WTC11 (cell line): ENCODE measurements around the gene CLOCK. TPM values are rescaled to one million over a fixed set of nuclear protein-coding genes. Genes with fewer than 3 reads are reported as not detected.

Experiments used
- ATAC-seq: fragments of 200-7000 bp; cut with Tn5 transposase; 2 replicates; pipeline ENCODE4 v1.10.0; 2021; ENCODE audit warnings: mild to moderate bottlenecking, moderate library complexity
- CTCF ChIA-PET: fragments of 300-600 bp; sonication (Branson Sonifier 250); formaldehyde crosslinking; loops from one replicate; lab custom pipeline; 2021; ENCODE audit warnings: antibody characterized with exemption; lab: Charles Lee
- POLR2A ChIA-PET: fragments of 350-600 bp; sonication (Branson Sonifier 250); formaldehyde crosslinking; loops from one replicate; lab custom pipeline; 2021; ENCODE audit warnings: antibody characterized with exemption; lab: Charles Lee
- DNase-seq: peaks from one replicate; pipeline ENCODE4 v3.0.0; 2021; ENCODE audit warnings: low spot score
- H3K27ac Mint-ChIP-seq: 2 replicates; pipeline ENCODE4 v1.8.0; 2021; ENCODE audit warnings: mixed read lengths
- H3K27me3 Mint-ChIP-seq: 2 replicates; pipeline ENCODE4 v1.8.0; 2021; ENCODE audit warnings: low read depth, mild to moderate bottlenecking, moderate library complexity, mixed read lengths
- H3K36me3 Mint-ChIP-seq: 2 replicates; pipeline ENCODE4 v1.8.0; 2021; ENCODE audit warnings: mixed read lengths
- H3K4me1 Mint-ChIP-seq: 2 replicates; pipeline ENCODE4 v1.8.0; 2022; ENCODE audit warnings: mixed read lengths
- H3K4me3 Mint-ChIP-seq: 2 replicates; pipeline ENCODE4 v1.8.0; 2021; ENCODE audit warnings: mild to moderate bottlenecking, moderate library complexity, mixed read lengths
- H3K9me3 Mint-ChIP-seq: 2 replicates; pipeline ENCODE4 v1.8.0; 2021; ENCODE audit warnings: mixed read lengths
- ATF1 ChIP-seq: sonication (generic); formaldehyde crosslinking; IDR thresholded peaks from 2 replicates; pipeline ENCODE4 v1.8.1; 2023; ENCODE audit warnings: mild to moderate bottlenecking, moderate library complexity, missing genetic modification reagents
- CREM ChIP-seq: sonication (generic); formaldehyde crosslinking; IDR thresholded peaks from 2 replicates; pipeline ENCODE4 v1.8.1; 2022; ENCODE audit warnings: mild to moderate bottlenecking, missing genetic modification reagents, moderate library complexity
- GABPB1 ChIP-seq: sonication (generic); formaldehyde crosslinking; IDR thresholded peaks from 2 replicates; pipeline ENCODE4 v1.8.1; 2023; ENCODE audit warnings: mild to moderate bottlenecking, missing genetic modification reagents
- NR3C1 ChIP-seq: sonication (generic); formaldehyde crosslinking; conservative IDR thresholded peaks from 2 replicates; pipeline ENCODE4 v1.8.1; 2023; ENCODE audit warnings: low read depth, mild to moderate bottlenecking, missing genetic modification reagents
- PRRX2 ChIP-seq: fragments of 250-450 bp; sonication (Bioruptor Pico); IDR thresholded peaks from 2 replicates; pipeline ENCODE4 v1.8.0; 2021; ENCODE audit warnings: mild to moderate bottlenecking
- SMAD3 ChIP-seq: sonication (generic); formaldehyde crosslinking; IDR thresholded peaks from 2 replicates; pipeline ENCODE4 v1.8.0; 2022; ENCODE audit warnings: missing genetic modification reagents, mild to moderate bottlenecking, borderline replicate concordance
- ZBTB21 ChIP-seq: sonication (generic); formaldehyde crosslinking; IDR thresholded peaks from 2 replicates; pipeline ENCODE4 v1.8.1; 2023; ENCODE audit warnings: mild to moderate bottlenecking, missing genetic modification reagents, borderline replicate concordance
- ZNF138 ChIP-seq: sonication (generic); formaldehyde crosslinking; conservative IDR thresholded peaks from 2 replicates; pipeline ENCODE4 v1.8.1; 2022; ENCODE audit warnings: mild to moderate bottlenecking, moderate library complexity, missing genetic modification reagents
- ZNF219 ChIP-seq: sonication (generic); formaldehyde crosslinking; IDR thresholded peaks from 2 replicates; pipeline ENCODE4 v1.8.0; 2023; ENCODE audit warnings: missing genetic modification reagents, mild to moderate bottlenecking, borderline replicate concordance
- ZNF232 ChIP-seq: sonication (generic); formaldehyde crosslinking; IDR thresholded peaks from 2 replicates; pipeline ENCODE4 v1.8.0; 2022; ENCODE audit warnings: mild to moderate bottlenecking, missing genetic modification reagents
- ZNF671 ChIP-seq: fragments of 250-450 bp; sonication (Bioruptor Pico); IDR thresholded peaks from 2 replicates; pipeline ENCODE4 v1.8.0; 2021; ENCODE audit warnings: mild to moderate bottlenecking
- total RNA-seq: library from RNA; stranded (reverse); gene quantifications from 3 replicates; pipeline ENCODE4 v1.2.3, GENCODE V29; 2021
- TF ChIP-seq, protein P1 (sequence below): sonication (generic); formaldehyde crosslinking; IDR thresholded peaks from 2 replicates; pipeline ENCODE4 v1.8.0; 2022; ENCODE audit warnings: mild to moderate bottlenecking, missing genetic modification reagents
- TF ChIP-seq, protein P2 (sequence below): sonication (generic); formaldehyde crosslinking; IDR thresholded peaks from 2 replicates; pipeline ENCODE4 v1.8.1; 2022; ENCODE audit warnings: mild to moderate bottlenecking, missing genetic modification reagents, moderate library complexity, borderline replicate concordance
- TF ChIP-seq, protein P3 (sequence below): sonication (generic); formaldehyde crosslinking; IDR thresholded peaks from 2 replicates; pipeline ENCODE4 v1.8.1; 2023; ENCODE audit warnings: mild to moderate bottlenecking, missing genetic modification reagents, moderate library complexity
- TF ChIP-seq, protein P4 (sequence below): fragments of 250-450 bp; sonication (Bioruptor Pico); IDR thresholded peaks from 2 replicates; pipeline ENCODE4 v1.9.0; 2021; ENCODE audit warnings: moderate library complexity, mild to moderate bottlenecking, inconsistent platforms, borderline replicate concordance
- TF ChIP-seq, protein P5 (sequence below): sonication (generic); formaldehyde crosslinking; conservative IDR thresholded peaks from 2 replicates; pipeline ENCODE4 v1.8.1; 2023; ENCODE audit warnings: mild to moderate bottlenecking, low read depth, missing genetic modification reagents, moderate library complexity
- TF ChIP-seq, protein P6 (sequence below): sonication (generic); formaldehyde crosslinking; IDR thresholded peaks from 2 replicates; pipeline ENCODE4 v1.8.0; 2022; ENCODE audit warnings: missing genetic modification reagents
- TF ChIP-seq, protein P7 (sequence below): sonication (generic); formaldehyde crosslinking; IDR thresholded peaks from 2 replicates; pipeline ENCODE4 v1.8.1; 2022; ENCODE audit warnings: mild to moderate bottlenecking, moderate library complexity, missing genetic modification reagents
- TF ChIP-seq, protein P8 (sequence below): sonication (generic); formaldehyde crosslinking; conservative IDR thresholded peaks from 2 replicates; pipeline ENCODE4 v1.8.1; 2022; ENCODE audit warnings: mild to moderate bottlenecking, missing genetic modification reagents
- TF ChIP-seq, protein P9 (sequence below): sonication (generic); formaldehyde crosslinking; IDR thresholded peaks from 2 replicates; pipeline ENCODE4 v1.8.1; 2023; ENCODE audit warnings: mild to moderate bottlenecking, missing genetic modification reagents

The CLOCK gene
- total RNA-seq, 1 experiment from 2014 or later = 18.6 TPM

DNA sequence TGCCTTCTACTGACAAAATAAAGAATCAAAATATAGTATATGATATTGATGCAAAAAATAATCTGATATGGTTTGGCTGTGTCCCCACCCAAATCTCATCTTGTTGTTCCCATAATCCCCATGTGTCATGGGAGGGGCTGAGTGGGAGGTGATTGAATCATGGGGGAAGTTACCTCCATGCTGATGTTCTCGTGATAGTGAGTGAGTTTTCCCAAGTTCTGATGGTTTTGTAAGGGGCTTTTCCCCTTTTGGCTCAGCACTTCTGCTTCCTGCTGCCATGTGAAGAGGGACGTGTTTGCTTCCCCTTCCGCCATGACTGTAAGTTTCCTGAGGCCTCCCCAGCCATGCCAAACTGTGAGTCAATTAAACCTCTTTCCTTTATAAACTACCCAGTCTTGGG is 80.7 kb downstream of the CLOCK start (continued):
- TF ChIP-seq, protein P1, sequence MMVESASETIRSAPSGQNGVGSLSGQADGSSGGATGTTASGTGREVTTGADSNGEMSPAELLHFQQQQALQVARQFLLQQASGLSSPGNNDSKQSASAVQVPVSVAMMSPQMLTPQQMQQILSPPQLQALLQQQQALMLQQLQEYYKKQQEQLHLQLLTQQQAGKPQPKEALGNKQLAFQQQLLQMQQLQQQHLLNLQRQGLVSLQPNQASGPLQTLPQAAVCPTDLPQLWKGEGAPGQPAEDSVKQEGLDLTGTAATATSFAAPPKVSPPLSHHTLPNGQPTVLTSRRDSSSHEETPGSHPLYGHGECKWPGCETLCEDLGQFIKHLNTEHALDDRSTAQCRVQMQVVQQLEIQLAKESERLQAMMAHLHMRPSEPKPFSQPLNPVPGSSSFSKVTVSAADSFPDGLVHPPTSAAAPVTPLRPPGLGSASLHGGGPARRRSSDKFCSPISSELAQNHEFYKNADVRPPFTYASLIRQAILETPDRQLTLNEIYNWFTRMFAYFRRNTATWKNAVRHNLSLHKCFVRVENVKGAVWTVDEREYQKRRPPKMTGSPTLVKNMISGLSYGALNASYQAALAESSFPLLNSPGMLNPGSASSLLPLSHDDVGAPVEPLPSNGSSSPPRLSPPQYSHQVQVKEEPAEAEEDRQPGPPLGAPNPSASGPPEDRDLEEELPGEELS (CRISPR knock-in tag) = no peak
- TF ChIP-seq, protein P2, sequence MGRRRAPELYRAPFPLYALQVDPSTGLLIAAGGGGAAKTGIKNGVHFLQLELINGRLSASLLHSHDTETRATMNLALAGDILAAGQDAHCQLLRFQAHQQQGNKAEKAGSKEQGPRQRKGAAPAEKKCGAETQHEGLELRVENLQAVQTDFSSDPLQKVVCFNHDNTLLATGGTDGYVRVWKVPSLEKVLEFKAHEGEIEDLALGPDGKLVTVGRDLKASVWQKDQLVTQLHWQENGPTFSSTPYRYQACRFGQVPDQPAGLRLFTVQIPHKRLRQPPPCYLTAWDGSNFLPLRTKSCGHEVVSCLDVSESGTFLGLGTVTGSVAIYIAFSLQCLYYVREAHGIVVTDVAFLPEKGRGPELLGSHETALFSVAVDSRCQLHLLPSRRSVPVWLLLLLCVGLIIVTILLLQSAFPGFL (CRISPR knock-in tag) = no peak
- TF ChIP-seq, protein P3, sequence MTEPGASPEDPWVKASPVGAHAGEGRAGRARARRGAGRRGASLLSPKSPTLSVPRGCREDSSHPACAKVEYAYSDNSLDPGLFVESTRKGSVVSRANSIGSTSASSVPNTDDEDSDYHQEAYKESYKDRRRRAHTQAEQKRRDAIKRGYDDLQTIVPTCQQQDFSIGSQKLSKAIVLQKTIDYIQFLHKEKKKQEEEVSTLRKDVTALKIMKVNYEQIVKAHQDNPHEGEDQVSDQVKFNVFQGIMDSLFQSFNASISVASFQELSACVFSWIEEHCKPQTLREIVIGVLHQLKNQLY (CRISPR knock-in tag) = no peak
- no peak for TF ChIP-seq ATF1
- no peak for TF ChIP-seq CREM (CRISPR knock-in tag)
- TF ChIP-seq, protein P4, sequence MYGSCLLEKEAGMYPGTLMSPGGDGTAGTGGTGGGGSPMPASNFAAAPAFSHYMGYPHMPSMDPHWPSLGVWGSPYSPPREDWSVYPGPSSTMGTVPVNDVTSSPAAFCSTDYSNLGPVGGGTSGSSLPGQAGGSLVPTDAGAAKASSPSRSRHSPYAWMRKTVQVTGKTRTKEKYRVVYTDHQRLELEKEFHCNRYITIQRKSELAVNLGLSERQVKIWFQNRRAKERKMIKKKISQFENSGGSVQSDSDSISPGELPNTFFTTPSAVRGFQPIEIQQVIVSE (CRISPR knock-in tag) = no peak
- TF ChIP-seq, protein P5, sequence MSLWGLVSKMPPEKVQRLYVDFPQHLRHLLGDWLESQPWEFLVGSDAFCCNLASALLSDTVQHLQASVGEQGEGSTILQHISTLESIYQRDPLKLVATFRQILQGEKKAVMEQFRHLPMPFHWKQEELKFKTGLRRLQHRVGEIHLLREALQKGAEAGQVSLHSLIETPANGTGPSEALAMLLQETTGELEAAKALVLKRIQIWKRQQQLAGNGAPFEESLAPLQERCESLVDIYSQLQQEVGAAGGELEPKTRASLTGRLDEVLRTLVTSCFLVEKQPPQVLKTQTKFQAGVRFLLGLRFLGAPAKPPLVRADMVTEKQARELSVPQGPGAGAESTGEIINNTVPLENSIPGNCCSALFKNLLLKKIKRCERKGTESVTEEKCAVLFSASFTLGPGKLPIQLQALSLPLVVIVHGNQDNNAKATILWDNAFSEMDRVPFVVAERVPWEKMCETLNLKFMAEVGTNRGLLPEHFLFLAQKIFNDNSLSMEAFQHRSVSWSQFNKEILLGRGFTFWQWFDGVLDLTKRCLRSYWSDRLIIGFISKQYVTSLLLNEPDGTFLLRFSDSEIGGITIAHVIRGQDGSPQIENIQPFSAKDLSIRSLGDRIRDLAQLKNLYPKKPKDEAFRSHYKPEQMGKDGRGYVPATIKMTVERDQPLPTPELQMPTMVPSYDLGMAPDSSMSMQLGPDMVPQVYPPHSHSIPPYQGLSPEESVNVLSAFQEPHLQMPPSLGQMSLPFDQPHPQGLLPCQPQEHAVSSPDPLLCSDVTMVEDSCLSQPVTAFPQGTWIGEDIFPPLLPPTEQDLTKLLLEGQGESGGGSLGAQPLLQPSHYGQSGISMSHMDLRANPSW (CRISPR knock-in tag) = no peak
- TF ChIP-seq, protein P6, sequence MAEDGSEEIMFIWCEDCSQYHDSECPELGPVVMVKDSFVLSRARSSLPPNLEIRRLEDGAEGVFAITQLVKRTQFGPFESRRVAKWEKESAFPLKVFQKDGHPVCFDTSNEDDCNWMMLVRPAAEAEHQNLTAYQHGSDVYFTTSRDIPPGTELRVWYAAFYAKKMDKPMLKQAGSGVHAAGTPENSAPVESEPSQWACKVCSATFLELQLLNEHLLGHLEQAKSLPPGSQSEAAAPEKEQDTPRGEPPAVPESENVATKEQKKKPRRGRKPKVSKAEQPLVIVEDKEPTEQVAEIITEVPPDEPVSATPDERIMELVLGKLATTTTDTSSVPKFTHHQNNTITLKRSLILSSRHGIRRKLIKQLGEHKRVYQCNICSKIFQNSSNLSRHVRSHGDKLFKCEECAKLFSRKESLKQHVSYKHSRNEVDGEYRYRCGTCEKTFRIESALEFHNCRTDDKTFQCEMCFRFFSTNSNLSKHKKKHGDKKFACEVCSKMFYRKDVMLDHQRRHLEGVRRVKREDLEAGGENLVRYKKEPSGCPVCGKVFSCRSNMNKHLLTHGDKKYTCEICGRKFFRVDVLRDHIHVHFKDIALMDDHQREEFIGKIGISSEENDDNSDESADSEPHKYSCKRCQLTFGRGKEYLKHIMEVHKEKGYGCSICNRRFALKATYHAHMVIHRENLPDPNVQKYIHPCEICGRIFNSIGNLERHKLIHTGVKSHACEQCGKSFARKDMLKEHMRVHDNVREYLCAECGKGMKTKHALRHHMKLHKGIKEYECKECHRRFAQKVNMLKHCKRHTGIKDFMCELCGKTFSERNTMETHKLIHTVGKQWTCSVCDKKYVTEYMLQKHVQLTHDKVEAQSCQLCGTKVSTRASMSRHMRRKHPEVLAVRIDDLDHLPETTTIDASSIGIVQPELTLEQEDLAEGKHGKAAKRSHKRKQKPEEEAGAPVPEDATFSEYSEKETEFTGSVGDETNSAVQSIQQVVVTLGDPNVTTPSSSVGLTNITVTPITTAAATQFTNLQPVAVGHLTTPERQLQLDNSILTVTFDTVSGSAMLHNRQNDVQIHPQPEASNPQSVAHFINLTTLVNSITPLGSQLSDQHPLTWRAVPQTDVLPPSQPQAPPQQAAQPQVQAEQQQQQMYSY (CRISPR knock-in tag) = no peak
- TF ChIP-seq, protein P7, sequence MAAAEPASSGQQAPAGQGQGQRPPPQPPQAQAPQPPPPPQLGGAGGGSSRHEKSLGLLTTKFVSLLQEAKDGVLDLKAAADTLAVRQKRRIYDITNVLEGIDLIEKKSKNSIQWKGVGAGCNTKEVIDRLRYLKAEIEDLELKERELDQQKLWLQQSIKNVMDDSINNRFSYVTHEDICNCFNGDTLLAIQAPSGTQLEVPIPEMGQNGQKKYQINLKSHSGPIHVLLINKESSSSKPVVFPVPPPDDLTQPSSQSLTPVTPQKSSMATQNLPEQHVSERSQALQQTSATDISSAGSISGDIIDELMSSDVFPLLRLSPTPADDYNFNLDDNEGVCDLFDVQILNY (CRISPR knock-in tag) = no peak
- no peak for TF ChIP-seq ZNF219 (CRISPR knock-in tag)

DNA sequence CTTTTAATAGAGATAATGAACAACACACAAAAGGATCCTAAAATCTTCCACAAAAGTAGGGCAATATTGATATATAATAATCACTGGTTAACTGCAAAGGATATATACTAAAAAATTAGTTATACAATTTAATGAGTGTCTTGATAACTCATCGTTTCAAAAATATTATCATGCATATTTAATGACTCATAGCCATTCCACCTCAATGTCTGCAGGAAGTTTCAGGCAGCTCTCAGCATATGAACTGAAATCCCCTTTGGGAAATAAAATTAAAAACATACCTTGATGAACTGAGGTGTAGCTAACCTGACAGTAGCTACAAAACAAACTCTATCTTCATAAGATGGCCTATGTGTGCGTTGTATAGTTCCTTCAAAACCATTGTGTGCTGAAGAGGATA is 88.1 kb downstream of the CLOCK start:
- ATAC-seq = no peak
- CTCF ChIA-PET = no interaction called here

More for the DNA sequence above, 88.1 kb downstream of the CLOCK start:
- no peaks in the 10 kb centered on the region for H3K4me1 Mint-ChIP-seq
- POLR2A ChIA-PET = no interaction called here
- TF ChIP-seq NR3C1 (CRISPR knock-in tag) (no peak), ZNF671 (CRISPR knock-in tag) (no peak), ZBTB21 (CRISPR knock-in tag) (no peak), GABPB1 (CRISPR knock-in tag) (no peak), PRRX2 (CRISPR knock-in tag) (no peak), ZNF138 (CRISPR knock-in tag) (no peak), ZNF219 (CRISPR knock-in tag) (no peak), ZNF232 (CRISPR knock-in tag) (no peak), SMAD3 (CRISPR knock-in tag) (no peak)
- TF ChIP-seq, protein P8, sequence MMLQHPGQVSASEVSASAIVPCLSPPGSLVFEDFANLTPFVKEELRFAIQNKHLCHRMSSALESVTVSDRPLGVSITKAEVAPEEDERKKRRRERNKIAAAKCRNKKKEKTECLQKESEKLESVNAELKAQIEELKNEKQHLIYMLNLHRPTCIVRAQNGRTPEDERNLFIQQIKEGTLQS (CRISPR knock-in tag) = no peak
- TF ChIP-seq, protein P9, sequence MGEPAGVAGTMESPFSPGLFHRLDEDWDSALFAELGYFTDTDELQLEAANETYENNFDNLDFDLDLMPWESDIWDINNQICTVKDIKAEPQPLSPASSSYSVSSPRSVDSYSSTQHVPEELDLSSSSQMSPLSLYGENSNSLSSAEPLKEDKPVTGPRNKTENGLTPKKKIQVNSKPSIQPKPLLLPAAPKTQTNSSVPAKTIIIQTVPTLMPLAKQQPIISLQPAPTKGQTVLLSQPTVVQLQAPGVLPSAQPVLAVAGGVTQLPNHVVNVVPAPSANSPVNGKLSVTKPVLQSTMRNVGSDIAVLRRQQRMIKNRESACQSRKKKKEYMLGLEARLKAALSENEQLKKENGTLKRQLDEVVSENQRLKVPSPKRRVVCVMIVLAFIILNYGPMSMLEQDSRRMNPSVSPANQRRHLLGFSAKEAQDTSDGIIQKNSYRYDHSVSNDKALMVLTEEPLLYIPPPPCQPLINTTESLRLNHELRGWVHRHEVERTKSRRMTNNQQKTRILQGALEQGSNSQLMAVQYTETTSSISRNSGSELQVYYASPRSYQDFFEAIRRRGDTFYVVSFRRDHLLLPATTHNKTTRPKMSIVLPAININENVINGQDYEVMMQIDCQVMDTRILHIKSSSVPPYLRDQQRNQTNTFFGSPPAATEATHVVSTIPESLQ (CRISPR knock-in tag) = no peak
- no peaks in the 10 kb centered on the region for H3K27me3 Mint-ChIP-seq
- peaks cover 6% of the 10 kb centered on the region for H3K36me3 Mint-ChIP-seq
- H3K9me3 Mint-ChIP-seq = no peaks in the 10 kb centered on the region
- no peak for DNase-seq
- H3K4me3 Mint-ChIP-seq = no peak overlapping the region
- H3K27ac Mint-ChIP-seq = no peak overlapping the region
